T47D (cell line): Measurements from ENCODE around the gene KDELR1.

ENCODE experiments used
- DNase-seq, 2 experiments: peaks; one replicate each; pipeline versions ENCODE4 v3.0.0 to v3.0.0-alpha.2; 2011 to 2012; ENCODE audit warnings: low read depth in 1 of 2, low spot score in 1 of 2
- JUND ChIP-seq: IDR thresholded peaks from 2 replicates; pipeline ENCODE4 v1.6.1; 2012; ENCODE audit warnings: low read depth
- in situ Hi-C: cut with HindIII; loops from 2 replicates; pipeline ENCODE4 v1.10.0; 2016; ENCODE audit warnings: low sequenced_read_pairs, low pct_unique_long_range_greater_than_20kb

Gene KDELR1

DNA sequence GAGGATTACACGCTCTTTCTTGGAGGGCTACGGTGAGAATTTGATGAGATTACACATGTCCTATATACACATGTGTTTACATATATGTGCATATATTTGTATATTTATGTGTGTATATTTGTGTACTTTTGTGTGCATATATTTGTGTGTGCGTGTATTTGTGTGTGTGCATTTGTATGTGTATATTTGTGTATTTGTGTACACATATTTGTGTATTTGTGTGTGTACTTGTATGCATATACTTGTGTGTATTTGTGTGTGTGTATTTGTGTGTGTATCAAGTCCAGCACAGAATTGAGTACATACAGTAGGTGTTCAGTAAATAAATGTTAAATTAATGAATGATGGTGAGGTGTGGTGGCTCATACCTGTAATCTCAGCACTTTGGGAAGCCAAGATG, 29.4 kb downstream of the KDELR1 start:
- DNase-seq = no peak
- no peak for TF ChIP-seq JUND
- in situ Hi-C loops = no loop called here

DNA sequence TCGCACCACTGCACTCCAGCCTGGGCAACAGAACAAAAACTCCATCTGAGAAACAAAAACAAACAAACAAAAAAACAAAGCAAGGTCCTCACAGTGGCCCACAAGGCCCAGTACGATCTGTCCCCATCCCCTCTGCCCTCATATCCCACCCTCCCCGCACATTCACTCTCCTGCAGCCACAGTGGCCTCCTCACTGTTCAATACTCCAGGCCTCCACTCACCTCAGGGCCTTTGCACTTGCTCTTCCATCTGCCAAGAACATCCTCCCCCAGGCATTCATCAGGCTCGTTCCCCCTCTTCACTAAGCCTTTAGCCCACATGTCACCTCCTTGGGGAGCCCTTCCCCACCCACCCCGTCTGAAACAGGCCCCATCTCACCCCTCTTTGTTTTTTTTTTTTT, 32.2 kb downstream of the KDELR1 start:
- DNase-seq = no peak
- in situ Hi-C loops = no loop called here
- TF ChIP-seq JUND = no peak

- no peak for TF ChIP-seq JUND
- in situ Hi-C loops = no loop called here
Measured at GRCh38 chr19:48355365-48355954, 35.9 kb downstream of the KDELR1 start.

GRCh38 chr19:48354332-48354992, 36.9 kb downstream of the KDELR1 start:
- no peak for TF ChIP-seq JUND
- no peak for DNase-seq
- in situ Hi-C loops = no loop called here

More at GRCh38 chr19:48355365-48355954, 35.9 kb downstream of the KDELR1 start:
- no peak for DNase-seq

GRCh38 chr19:48353677-48354076, 37.7 kb downstream of the KDELR1 start:
- TF ChIP-seq JUND = no peak
- in situ Hi-C loops = no loop called here
- DNase-seq = no peak

DNA sequence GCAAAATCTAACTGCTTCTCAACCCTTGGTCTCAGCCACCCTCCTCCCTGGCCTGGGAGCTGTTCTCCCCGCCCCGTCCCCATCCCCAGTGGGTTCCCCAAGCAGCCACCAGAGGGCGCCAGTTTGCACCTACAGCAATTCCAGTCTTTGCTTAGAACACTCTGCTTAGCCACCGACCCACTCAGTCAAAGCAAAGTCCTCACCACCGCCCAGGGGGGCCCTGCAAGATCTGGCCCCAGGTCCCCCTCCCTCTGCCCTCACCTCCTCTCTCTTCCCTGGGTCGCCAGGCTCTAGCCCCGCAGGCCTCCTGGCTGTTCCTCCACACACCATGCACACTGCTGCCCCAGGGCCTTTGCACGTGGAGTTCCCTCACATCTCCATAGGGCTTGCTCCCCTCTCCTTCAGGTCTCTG, 40.0 kb downstream of the KDELR1 start:
- no peak for TF ChIP-seq JUND
- in situ Hi-C loops = no loop called here
- DNase-seq = peak in 1 of 2 experiments; percentile 71

- in situ Hi-C loops = no loop called here
- DNase-seq = no peak
- TF ChIP-seq JUND = no peak
Measured at GRCh38 chr19:48350856-48351255, 40.5 kb downstream of the KDELR1 start.

DNA sequence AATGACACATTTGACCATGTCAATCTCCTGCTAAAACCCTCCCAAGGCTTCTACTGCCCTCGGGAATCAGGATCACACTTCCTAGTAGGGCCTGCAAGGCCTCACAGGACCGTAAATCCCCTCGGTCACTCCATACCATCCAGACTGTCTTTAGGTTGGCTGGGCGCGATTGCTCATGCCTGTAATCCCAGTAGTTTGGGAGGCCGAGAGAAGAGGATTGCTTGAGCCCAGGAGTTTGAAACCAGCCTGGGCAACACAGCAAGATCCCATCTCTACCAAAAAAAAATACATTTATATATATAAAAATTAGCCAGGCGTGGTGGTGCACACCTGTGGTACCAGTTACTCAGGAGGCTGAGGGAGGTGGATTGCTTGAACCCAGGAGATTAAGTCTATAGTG, 42.6 kb downstream of the KDELR1 start:
- in situ Hi-C loops = no loop called here
- no peak for DNase-seq
- no peak for TF ChIP-seq JUND

DNA sequence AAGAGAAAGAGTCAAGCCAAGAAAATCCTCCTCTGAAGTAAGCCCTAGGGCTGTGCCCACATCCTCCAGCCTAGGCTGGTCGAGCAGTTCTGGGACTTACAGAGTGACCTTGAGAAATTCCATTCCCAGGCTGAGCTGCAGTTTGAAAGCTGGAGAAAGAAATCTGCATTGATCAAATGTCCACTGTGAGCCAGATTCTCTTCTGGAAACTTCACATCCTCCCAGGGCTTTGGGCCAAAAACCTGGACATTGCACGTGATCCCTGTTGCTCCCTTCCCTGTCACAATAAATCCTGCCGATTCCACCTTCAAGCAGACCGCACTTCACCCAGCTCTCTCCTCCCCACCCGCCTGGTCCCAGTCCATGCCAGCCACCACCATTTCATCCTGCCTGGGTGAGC, 43.3 kb downstream of the KDELR1 start:
- no peak for TF ChIP-seq JUND
- DNase-seq = no peak
- in situ Hi-C loops = no loop called here

DNA sequence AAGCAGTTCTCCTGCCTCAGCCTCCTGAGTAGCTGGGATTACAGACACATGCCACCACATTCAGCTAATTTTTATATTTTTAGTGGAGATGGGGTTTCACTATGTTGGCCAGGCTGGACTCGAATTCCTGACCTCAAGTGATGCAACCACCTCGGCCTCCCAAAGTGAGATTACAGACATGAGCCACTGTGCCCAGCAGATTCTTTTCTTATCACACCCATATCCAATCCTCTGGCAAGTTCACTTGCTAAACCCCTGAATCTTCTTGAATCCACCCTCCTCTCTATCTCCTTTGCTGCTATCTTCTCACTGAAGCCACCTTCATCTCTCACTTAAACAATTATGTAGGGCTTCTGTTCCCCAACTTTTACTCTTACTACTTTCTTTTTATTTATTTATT, 45.2 kb downstream of the KDELR1 start:
- in situ Hi-C loops = no loop called here
- DNase-seq = no peak
- TF ChIP-seq JUND = no peak

GRCh38 chr19:48344892-48345291, 46.5 kb downstream of the KDELR1 start:
- no peak for TF ChIP-seq JUND
- no peak for DNase-seq
- in situ Hi-C loops = no loop called here

GRCh38 chr19:48342841-48343540, 48.4 kb downstream of the KDELR1 start:
- in situ Hi-C loops = no loop called here
- no peak for DNase-seq
- no peak for TF ChIP-seq JUND

DNA sequence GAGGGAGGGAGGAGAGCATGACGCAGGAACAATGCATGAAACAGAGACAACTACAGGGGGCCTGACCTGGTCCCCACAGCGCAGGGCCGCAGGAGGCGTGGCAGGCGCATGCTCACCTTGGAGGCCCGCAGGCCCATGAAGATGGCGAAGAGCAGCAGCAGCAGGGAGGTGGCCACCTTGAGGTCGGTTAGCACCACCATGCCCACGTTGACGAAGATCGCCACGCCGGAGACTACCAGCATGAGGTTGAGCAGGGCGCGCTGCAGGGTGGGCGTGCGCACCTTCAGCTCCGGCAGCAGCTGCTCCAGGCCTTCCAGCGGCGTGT, 49.0 kb downstream of the KDELR1 start:
- in situ Hi-C loops = no loop called here
- no peak for DNase-seq

More for the DNA sequence above, 49.0 kb downstream of the KDELR1 start:
- TF ChIP-seq JUND = no peak
